DND-41 (cell line): ENCODE results near the gene PSPC1.
"Not testable (repeated sequence)": the region's sequence is repeated elsewhere in the genome, so short reads cannot be mapped to it uniquely, and the experiment has no call there.

ENCODE experiments used
- ATAC-seq: fragments of 200-7000 bp; cut with Tn5 transposase; 3 replicates; pipeline ENCODE4 v1.9.1; 2021; ENCODE audit warnings: low read depth; ENCODE audit not compliant: insufficient read depth
- DNase-seq: peaks from one replicate; pipeline ENCODE4 v3.0.0-alpha.2; 2020
- H2AFZ ChIP-seq: 2 replicates; pipeline ENCODE4 v1.6.0; 2012; ENCODE audit warnings: low read depth, low read length
- H3K27ac ChIP-seq: 2 replicates; pipeline ENCODE4 v1.5.1; 2012; ENCODE audit warnings: low read length, inconsistent platforms
- H3K27me3 ChIP-seq: fragments of 200-600 bp; sonication (generic); 2 replicates; pipeline ENCODE4 v1.6.0; 2012; ENCODE audit warnings: low read length, mild to moderate bottlenecking, inconsistent platforms; ENCODE audit not compliant: insufficient read depth, poor library complexity
- H3K36me3 ChIP-seq: 2 replicates; pipeline ENCODE4 v1.5.1; 2012; ENCODE audit warnings: low read length, inconsistent platforms; ENCODE audit not compliant: insufficient read depth
- H3K4me1 ChIP-seq: 2 replicates; pipeline ENCODE4 v1.5.1; 2012; ENCODE audit warnings: mild to moderate bottlenecking, low read length; ENCODE audit not compliant: insufficient read depth
- H3K4me2 ChIP-seq: 2 replicates; pipeline ENCODE4 v1.6.0; 2012; ENCODE audit warnings: mild to moderate bottlenecking, moderate library complexity, low read length, inconsistent platforms; ENCODE audit not compliant: insufficient read depth
- H3K4me3 ChIP-seq, 2 experiments: fragments of 200-600 bp in 1 of 2; shearing (Covaris generic) in 1 of 2; 2 replicates each; pipeline ENCODE4 v1.5.1; 2012 to 2016; ENCODE audit warnings: inconsistent platforms in 2 of 2, low read length in 2 of 2, mild to moderate bottlenecking in 2 of 2, low read depth in 1 of 2, moderate library complexity in 1 of 2
- H3K79me2 ChIP-seq: 2 replicates; pipeline ENCODE4 v1.6.0; 2012; ENCODE audit warnings: low read length, inconsistent platforms; ENCODE audit not compliant: insufficient read depth
- H3K9ac ChIP-seq: 2 replicates; pipeline ENCODE4 v1.6.0; 2012; ENCODE audit warnings: low read depth, mild to moderate bottlenecking, inconsistent platforms, low read length, moderate library complexity
- H3K9me3 ChIP-seq: 2 replicates; pipeline ENCODE4 v1.5.1; 2012; ENCODE audit warnings: low read length, moderate library complexity, mild to moderate bottlenecking, inconsistent platforms; ENCODE audit not compliant: insufficient read depth, severe bottlenecking
- H4K20me1 ChIP-seq: 2 replicates; pipeline ENCODE4 v1.6.0; 2012; ENCODE audit warnings: low read length; ENCODE audit not compliant: insufficient read depth
- EZH2 ChIP-seq: IDR thresholded peaks from 3 replicates; pipeline ENCODE4 v1.6.1; 2012; ENCODE audit warnings: borderline replicate concordance, low read depth, mild to moderate bottlenecking, moderate library complexity, low read length, inconsistent platforms; ENCODE audit not compliant: severe bottlenecking
- TF ChIP-seq, protein P1 (sequence below): IDR thresholded peaks from 2 replicates; pipeline ENCODE4 v1.5.1; 2012; ENCODE audit warnings: borderline replicate concordance, low read length, moderate library complexity, mild to moderate bottlenecking; ENCODE audit not compliant: poor library complexity, severe bottlenecking; ENCODE audit errors: extremely low read depth

The PSPC1 gene

DNA sequence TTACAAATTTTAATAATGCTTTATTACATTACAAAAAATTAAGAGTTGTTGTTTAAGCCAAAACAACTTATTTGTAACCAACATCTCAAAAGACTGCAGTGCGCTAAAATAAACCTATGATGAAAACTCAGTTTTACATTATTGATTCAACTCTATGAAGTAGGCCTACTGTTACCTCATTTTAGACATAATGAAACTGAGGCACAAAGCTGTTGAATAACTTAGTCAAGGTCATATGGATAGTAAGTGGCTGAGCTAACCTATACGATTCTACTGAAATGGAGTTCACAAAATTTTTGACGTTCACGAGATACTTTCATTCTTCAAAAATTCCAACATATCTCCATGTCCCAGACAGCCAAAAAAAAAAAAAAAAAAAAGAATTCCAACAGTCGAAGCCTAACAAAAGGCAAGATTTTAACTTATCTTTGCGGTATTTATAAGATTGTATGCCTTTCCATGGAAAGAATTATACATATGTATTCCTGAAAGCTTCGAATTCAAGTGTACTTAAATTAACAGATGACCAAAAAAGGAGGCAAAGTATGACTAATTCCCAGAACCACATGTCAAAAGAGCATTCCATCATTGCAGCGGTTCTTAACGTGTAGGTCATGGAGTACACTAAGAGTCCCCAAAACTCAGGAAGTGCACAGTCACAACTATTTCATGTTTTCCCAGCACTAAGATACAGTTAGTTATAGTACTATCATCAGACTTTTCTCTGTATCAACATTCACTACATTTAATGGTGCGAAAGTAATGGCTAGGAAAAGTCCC lies 69.4 kb downstream of the PSPC1 start:
- H3K36me3 ChIP-seq, result peaks cover 37% of the 10 kb centered on the region; the same call in 1 of the 2 replicates
- DNase-seq (no peak), ATAC-seq (no peak)
- no peaks in the 10 kb centered on the region for H3K27me3 ChIP-seq
- H3K9me3 ChIP-seq, result no peaks in the 10 kb centered on the region
- TF ChIP-seq EZH2, result no peak
- TF ChIP-seq, protein P1, sequence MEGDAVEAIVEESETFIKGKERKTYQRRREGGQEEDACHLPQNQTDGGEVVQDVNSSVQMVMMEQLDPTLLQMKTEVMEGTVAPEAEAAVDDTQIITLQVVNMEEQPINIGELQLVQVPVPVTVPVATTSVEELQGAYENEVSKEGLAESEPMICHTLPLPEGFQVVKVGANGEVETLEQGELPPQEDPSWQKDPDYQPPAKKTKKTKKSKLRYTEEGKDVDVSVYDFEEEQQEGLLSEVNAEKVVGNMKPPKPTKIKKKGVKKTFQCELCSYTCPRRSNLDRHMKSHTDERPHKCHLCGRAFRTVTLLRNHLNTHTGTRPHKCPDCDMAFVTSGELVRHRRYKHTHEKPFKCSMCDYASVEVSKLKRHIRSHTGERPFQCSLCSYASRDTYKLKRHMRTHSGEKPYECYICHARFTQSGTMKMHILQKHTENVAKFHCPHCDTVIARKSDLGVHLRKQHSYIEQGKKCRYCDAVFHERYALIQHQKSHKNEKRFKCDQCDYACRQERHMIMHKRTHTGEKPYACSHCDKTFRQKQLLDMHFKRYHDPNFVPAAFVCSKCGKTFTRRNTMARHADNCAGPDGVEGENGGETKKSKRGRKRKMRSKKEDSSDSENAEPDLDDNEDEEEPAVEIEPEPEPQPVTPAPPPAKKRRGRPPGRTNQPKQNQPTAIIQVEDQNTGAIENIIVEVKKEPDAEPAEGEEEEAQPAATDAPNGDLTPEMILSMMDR, result no peak
- H3K27ac ChIP-seq, result no peak overlapping the region
- H3K9ac ChIP-seq, result no peak overlapping the region
- H2AFZ ChIP-seq, result no peak overlapping the region
- H3K79me2 ChIP-seq, result peaks cover 30% of the 10 kb centered on the region
- H4K20me1 ChIP-seq, result no peaks in the 10 kb centered on the region
- H3K4me2 ChIP-seq, result no peak overlapping the region
- H3K4me3 ChIP-seq, result no peak overlapping the region
- H3K4me1 ChIP-seq, result no peaks in the 10 kb centered on the region

DNA sequence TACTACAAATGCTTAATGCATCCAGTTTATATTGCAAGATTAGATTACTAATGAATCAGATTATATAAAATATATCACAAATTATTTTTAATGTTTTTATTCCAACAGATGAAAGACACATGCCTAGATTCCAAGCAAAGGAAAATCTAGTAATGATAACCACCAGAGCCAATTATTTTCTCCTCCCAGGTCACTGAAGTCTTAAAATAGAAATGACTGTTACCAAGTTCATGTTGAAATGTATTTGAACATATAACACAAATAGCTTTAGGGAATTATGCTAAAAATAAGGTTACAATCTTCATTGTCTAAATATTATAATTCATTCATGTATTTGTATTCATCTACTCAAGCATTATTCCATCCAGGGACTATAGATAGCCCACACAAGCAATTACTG lies 73.0 kb downstream of the PSPC1 start:
- ATAC-seq, H4K20me1 ChIP-seq, H3K4me2 ChIP-seq, H3K9ac ChIP-seq, DNase-seq, H3K4me1 ChIP-seq, H3K27me3 ChIP-seq, H3K4me3 ChIP-seq, H3K27ac ChIP-seq, H2AFZ ChIP-seq, H3K9me3 ChIP-seq: not testable (repeated sequence)
- Histone ChIP-seq H3K36me3 (peaks cover 15% of the 10 kb centered on the region; the same call in 1 of the 2 replicates), H3K79me2 (peaks cover 12% of the 10 kb centered on the region; the same call in 1 of the 2 replicates)

DNA sequence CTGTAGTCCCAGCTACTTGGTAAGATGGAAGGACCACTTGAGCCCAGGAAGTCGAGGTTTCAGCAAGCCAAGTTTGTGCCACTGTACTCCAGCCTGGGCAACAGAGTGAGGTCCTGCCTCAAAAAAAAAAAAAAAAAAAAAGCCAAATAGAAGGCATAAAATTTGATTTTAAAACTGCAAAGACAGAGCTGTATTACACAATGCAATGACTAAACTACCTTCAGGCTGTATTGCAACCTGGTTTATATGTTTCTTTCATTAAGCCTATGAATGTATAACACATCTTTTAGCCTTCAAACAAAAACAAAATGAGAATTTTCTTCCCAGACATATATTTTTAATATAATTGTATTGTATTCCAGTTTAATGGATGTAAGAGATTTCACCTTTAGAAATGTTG lies 73.7 kb downstream of the PSPC1 start:
- H3K36me3 ChIP-seq, result peaks cover 11% of the 10 kb centered on the region; the same call in 1 of the 2 replicates
- H3K27ac ChIP-seq, DNase-seq, H3K4me2 ChIP-seq, H3K79me2 ChIP-seq, H3K4me3 ChIP-seq, H2AFZ ChIP-seq, H3K9me3 ChIP-seq, H3K4me1 ChIP-seq, H4K20me1 ChIP-seq, ATAC-seq, H3K9ac ChIP-seq, H3K27me3 ChIP-seq: not testable (repeated sequence)

DNA sequence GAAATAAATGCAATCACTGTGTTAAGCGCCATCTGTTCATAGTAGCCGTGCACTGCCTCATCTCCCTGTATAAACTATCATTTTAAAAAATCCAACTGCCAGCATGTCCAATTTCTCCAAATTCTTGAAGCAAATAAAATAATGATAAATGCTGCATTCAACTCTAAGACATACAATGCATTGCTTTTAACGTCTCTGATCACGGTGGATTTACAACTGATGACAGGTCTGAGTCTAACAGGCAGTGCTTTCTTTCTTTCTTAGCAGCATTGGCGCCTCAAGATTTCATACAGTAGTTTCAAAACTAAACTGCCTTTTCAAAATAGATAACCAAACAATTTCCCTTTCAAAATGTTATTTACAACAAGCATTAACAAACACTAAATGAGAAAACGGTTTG lies 78.5 kb downstream of the PSPC1 start:
- H3K36me3 ChIP-seq, DNase-seq, H3K4me1 ChIP-seq, H3K27ac ChIP-seq, H3K9me3 ChIP-seq, H3K79me2 ChIP-seq, ATAC-seq, H3K4me2 ChIP-seq, H4K20me1 ChIP-seq, H3K4me3 ChIP-seq, H2AFZ ChIP-seq, H3K27me3 ChIP-seq, H3K9ac ChIP-seq: not testable (repeated sequence)

DNA sequence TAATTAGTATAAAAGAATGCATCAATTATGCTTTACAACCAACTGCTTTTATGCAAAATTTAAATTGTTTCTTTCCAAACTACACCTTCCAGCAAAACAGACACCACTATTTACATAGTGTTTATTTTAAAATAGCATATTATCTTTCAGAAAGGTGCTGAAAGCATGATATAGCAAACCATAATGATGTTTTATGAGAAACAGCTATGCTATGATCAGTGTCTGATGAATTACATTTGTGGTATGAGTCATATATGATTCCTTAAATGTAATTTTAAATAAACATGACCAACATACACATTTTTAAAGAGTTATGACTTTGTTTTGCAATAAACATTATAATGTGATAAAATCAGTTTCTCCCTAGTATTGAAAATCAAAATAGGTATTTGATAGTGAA lies 81.1 kb downstream of the PSPC1 start:
- not testable (repeated sequence) for ATAC-seq, H3K4me2 ChIP-seq, H3K27me3 ChIP-seq, H3K9me3 ChIP-seq, H3K9ac ChIP-seq, H3K79me2 ChIP-seq, H2AFZ ChIP-seq, H3K4me1 ChIP-seq, H4K20me1 ChIP-seq, DNase-seq, H3K27ac ChIP-seq, H3K4me3 ChIP-seq
- peaks cover 13% of the 10 kb centered on the region; the same call in 1 of the 2 replicates for H3K36me3 ChIP-seq

DNA sequence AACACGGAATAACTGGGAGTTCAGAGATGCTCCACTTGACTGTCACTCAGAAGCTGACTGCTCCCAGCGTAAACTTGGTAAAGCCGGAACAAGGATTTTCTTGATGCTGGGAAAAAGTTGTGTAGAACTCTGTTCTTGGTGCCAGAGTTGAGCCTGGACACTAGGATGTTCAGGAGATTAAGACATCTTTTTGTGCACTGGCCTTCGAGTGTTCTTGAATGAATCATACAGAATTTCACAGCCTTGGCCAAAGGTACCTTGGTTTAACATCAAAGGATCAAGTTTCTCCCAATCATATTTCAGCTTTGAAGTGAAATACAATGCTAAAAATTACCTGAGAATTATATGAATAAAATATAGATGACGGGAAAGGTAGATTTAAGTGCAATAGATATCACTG lies 81.8 kb downstream of the PSPC1 start:
- H3K4me2 ChIP-seq, DNase-seq, H3K9ac ChIP-seq, H3K27me3 ChIP-seq, H2AFZ ChIP-seq, H4K20me1 ChIP-seq, H3K4me1 ChIP-seq, H3K79me2 ChIP-seq, ATAC-seq, H3K4me3 ChIP-seq, H3K27ac ChIP-seq, H3K9me3 ChIP-seq: not testable (repeated sequence)
- H3K36me3 ChIP-seq, result peaks cover 13% of the 10 kb centered on the region; the same call in 1 of the 2 replicates
